ENCODE results near the gene ZSCAN29.
"Not testable (repeated sequence)": the region's sequence is repeated elsewhere in the genome, so short reads cannot be mapped to it uniquely, and the experiment has no call there.

The ZSCAN29 gene

DNA sequence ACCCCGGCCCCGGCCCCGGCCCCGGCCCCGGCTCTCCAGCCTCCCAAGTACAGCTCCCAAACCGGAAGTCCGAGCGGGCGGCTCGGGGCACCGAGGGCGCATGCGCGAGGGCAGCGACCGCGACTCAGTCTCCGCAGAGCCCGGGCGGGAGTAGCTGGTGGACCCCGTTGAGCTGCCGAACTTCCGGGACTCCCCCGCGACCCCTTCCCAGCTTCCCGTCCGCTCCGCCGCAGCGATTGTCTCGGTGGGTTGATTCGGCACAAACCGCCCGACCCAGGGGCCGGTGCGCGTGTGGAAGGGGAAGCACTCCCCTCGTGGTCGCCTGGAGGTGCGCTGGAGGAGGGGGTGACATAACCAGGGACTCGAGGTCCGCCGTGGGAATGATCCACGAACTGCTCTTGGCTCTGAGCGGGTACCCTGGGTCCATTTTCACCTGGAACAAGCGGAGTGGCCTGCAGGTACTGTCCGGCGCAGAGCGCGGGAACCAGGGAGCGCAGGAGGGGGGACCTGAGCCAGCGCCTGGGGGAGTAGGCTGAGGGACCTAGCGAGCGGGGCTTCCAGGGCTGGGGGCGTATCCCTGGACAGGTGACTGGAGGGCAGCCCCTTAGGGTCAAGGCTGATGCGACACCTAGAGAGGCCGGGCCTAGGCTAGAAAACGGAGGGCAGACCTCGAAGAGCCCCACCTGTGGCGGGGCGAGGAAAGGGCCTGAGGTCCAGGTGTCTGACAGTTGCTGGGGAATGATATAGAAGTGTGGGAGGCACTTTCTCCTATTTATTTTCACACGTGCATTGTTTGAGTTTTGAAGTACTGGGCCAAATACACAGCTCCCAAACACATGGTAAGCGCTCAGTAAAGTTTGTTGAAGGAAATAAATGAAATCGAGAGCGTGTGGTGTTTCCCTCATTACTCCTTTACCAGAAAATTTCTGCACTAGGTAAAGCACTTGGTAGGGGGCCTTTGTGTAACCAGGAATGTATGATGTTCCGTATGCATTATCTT lies at the start of gene ZSCAN29, which contains the start of gene TUBGCP4:
Gene ZSCAN29, minus strand, starts transcription at position 69 of the 1,000 bp plus-strand sequence. CDS start 1,130 bp downstream, outside the sequence.
Gene TUBGCP4, plus strand, starts transcription at position 127 of the 1,000 bp plus-strand sequence. Its CDS starts 254 bp downstream, at position 381.
- Mint-ChIP-seq H3K4me3 (peak within 1 kb of the TSS; percentile 93), H3K9me3 (ENCODE audit: low read depth) (peaks cover 12% of the 10 kb centered on the region), H3K27me3 (no peaks in the 10 kb centered on the region), H3K36me3 (peaks cover 35% of the 10 kb centered on the region), H3K4me1 (ENCODE audit: low read depth) (peaks cover 42% of the 10 kb centered on the region), H3K27ac (peak within 1 kb of the TSS; percentile 89)

DNA sequence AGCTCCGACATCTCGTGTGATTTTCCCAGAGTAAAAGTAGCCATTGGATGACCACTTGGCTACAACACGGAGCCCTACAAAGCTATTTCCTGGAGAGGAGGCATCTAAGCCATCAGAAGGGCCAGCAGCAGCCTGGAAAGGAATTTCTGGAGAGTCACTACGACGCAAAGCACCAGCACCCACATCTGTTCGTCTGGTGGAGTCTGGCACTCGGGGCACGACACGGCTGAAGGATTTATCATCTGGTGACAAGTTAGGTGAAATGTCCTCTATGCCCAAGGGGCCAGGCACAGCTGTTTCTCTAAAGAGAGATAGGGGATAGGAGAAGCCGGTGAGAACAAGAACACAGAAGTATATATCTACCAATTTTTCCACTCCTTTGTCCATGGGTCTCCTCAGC lies 49.6 kb upstream of the ZSCAN29 start:
- H3K9me3 Mint-ChIP-seq (ENCODE audit: low read depth) = no peaks in the 10 kb centered on the region
- H3K27ac Mint-ChIP-seq = no peak overlapping the region
- peaks cover 14% of the 10 kb centered on the region for H3K36me3 Mint-ChIP-seq
- no peaks in the 10 kb centered on the region for H3K27me3 Mint-ChIP-seq
- no peak overlapping the region for H3K4me3 Mint-ChIP-seq
- H3K4me1 Mint-ChIP-seq (ENCODE audit: low read depth) = peaks cover 11% of the 10 kb centered on the region

DNA sequence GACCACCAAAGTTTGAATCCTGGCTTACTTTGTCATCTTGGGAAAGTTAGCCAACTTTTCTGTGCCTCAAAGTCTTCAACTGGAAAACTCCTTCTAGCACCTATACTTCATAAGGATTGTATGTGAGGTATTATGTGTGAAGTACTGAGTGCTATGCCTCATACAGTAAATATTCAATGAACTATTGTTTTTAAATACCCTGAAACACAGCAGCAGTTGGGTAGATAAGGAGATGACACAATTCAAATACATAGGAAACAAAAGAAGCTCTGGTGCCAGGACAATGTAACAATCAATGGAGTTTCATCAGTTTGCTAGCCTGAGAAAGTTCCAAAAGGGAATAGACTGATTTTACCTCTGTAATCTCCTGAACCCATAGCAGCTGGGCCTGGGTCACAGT lies 43.4 kb upstream of the ZSCAN29 start:
- Mint-ChIP-seq H3K27ac (no peak overlapping the region), H3K9me3 (ENCODE audit: low read depth) (no peaks in the 10 kb centered on the region), H3K4me3 (no peak overlapping the region), H3K36me3 (peaks cover 13% of the 10 kb centered on the region), H3K27me3 (no peaks in the 10 kb centered on the region), H3K4me1 (ENCODE audit: low read depth) (no peaks in the 10 kb centered on the region)

DNA sequence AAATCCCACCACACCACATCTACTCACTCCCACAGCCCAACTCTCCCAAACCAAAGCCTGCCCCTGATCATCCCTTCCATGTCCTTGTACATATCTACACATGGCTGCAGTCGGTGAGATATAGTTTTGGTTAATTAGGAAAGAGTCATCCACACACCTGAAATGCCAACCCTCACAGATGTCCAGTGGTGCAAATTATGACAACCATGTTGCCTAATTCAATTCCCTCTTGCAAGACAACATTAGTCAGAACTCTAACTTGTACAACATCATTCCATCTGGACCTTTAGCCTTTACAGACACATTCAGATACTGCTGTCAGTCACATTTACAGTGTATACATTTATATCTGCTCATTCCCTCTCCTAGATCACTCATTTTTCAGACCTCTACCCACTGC lies 41.3 kb upstream of the ZSCAN29 start:
- H3K4me3 Mint-ChIP-seq = no peak overlapping the region
- no peaks in the 10 kb centered on the region for H3K9me3 Mint-ChIP-seq (ENCODE audit: low read depth)
- H3K4me1 Mint-ChIP-seq (ENCODE audit: low read depth) = no peaks in the 10 kb centered on the region
- peaks cover 12% of the 10 kb centered on the region for H3K36me3 Mint-ChIP-seq
- H3K27ac Mint-ChIP-seq = peak overlapping the region; percentile 62
- no peaks in the 10 kb centered on the region for H3K27me3 Mint-ChIP-seq

DNA sequence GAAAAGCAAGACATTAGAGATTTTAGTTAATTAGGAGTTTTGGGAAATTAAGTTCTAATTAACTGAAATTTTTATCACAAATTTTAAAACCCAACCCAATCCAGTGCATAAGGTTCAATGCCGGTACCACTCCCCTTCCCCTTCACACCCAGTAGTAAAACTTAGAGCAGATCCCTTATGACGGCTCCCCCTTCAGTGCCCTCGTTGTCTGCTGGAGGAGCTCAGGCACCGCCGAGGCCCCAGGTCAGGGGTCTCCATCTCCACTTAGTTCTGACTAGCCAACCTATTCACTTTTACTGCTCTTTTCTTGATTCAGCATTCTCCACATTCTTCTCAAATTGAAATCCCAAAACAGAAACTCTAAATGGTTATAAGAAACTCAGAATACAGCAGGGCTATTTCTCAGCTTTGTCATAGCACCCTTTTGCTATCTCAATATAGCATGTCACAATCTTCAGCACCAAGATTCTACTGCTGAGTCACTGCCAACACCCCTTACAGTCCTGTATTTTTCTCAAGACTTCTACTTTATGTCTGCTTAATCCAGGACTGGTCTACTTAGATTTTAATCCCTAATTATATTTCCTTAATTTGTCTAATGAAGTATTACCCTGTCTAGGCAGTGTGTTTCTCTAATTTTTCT lies 39.9 kb upstream of the ZSCAN29 start:
- peak overlapping the region; percentile 46 for H3K27ac Mint-ChIP-seq
- H3K9me3 Mint-ChIP-seq (ENCODE audit: low read depth) = no peaks in the 10 kb centered on the region
- no peaks in the 10 kb centered on the region for H3K4me1 Mint-ChIP-seq (ENCODE audit: low read depth)
- H3K36me3 Mint-ChIP-seq = peaks cover 16% of the 10 kb centered on the region
- no peak overlapping the region for H3K4me3 Mint-ChIP-seq
- no peaks in the 10 kb centered on the region for H3K27me3 Mint-ChIP-seq

DNA sequence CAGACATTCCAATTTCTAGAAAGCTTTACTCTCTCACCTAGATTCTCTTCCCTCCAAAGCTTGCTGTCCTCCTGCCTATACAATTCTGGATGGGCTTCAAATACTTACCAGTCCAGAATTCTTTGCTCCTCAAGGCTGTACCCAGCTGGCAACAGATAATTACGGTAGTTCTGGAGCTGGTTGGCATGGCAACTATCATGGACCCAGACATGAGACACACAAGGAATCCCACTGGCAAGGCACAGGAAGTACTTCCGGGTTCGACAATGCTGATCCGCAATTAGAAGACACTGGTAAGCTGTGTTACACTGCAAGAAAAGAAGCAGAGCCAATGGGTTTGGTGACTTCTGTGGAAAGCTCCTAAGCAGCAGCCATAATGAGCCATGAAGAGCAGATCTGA lies 37.9 kb upstream of the ZSCAN29 start:
- H3K27ac Mint-ChIP-seq = no peak overlapping the region
- no peaks in the 10 kb centered on the region for H3K9me3 Mint-ChIP-seq (ENCODE audit: low read depth)
- H3K36me3 Mint-ChIP-seq = peaks cover 14% of the 10 kb centered on the region
- H3K27me3 Mint-ChIP-seq = no peaks in the 10 kb centered on the region
- H3K4me3 Mint-ChIP-seq = no peak overlapping the region
- no peaks in the 10 kb centered on the region for H3K4me1 Mint-ChIP-seq (ENCODE audit: low read depth)

DNA sequence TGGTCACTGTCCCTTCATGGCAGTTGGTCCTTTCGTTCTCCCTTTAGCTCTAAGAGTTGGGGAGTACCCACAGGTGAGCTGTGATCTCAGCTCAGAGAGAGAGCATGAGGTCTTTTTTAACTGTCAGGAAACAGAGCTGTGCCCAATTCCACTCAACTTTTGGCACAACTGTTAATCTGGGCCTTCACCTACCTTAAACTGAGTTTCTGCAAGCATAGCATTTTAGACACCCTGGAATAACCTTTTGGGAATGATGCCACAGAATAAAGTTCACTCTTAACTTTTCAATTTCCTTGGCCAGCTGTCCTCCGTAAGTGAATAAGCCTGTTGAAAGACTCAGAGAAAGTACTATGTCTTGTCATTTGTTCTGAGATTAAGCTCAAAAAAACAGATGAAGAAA lies 36.0 kb upstream of the ZSCAN29 start:
- Mint-ChIP-seq H3K9me3 (ENCODE audit: low read depth) (no peaks in the 10 kb centered on the region), H3K36me3 (peaks cover 10% of the 10 kb centered on the region), H3K27ac (peak overlapping the region; percentile 50), H3K27me3 (no peaks in the 10 kb centered on the region), H3K4me1 (ENCODE audit: low read depth) (no peaks in the 10 kb centered on the region), H3K4me3 (no peak overlapping the region)

DNA sequence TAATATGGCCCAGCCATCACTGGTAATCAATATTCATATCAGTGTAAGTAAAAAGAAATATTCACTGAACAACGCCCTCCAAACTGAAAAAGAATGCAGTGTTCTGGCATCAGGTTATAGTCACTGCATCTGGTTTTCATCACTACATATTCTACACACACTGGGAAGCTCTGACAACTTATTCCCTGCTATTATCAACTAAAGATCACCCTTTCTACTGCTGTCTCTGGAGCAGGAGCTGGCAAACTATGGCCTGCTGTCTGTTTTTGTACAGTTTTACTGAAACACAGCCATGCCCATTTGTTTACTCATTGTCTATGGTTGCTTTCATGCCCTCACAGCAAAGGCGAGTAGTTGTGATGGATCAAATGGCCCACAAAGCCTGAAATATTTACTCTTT lies 35.3 kb upstream of the ZSCAN29 start:
- no peaks in the 10 kb centered on the region for H3K4me1 Mint-ChIP-seq (ENCODE audit: low read depth)
- no peaks in the 10 kb centered on the region for H3K9me3 Mint-ChIP-seq (ENCODE audit: low read depth)
- H3K27me3 Mint-ChIP-seq = no peaks in the 10 kb centered on the region
- peaks cover 14% of the 10 kb centered on the region for H3K36me3 Mint-ChIP-seq
- H3K27ac Mint-ChIP-seq = no peak overlapping the region
- H3K4me3 Mint-ChIP-seq = no peak overlapping the region

DNA sequence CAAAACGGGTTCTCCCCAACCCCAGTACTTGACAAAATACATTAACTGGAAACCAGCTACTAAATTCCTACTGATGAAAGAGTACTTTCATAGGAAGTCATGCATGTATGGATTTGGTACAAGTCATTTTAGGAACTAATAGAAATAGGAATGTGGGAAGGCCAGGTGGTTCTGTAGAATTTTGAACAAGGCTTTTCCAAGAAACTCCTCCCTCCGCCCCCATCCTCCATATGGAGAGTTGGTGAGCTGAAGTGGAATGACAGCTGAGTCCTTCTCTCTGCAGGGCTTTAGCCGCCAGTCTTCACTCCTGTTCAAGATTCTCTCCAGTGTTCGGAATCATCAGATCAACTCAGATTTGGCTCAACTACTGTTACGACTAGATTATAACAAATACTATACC lies 33.3 kb upstream of the ZSCAN29 start:
- Mint-ChIP-seq H3K9me3 (ENCODE audit: low read depth) (no peaks in the 10 kb centered on the region), H3K36me3 (peaks cover 13% of the 10 kb centered on the region), H3K27ac (peak overlapping the region; percentile 24), H3K27me3 (no peaks in the 10 kb centered on the region), H3K4me1 (ENCODE audit: low read depth) (no peaks in the 10 kb centered on the region), H3K4me3 (no peak overlapping the region)

DNA sequence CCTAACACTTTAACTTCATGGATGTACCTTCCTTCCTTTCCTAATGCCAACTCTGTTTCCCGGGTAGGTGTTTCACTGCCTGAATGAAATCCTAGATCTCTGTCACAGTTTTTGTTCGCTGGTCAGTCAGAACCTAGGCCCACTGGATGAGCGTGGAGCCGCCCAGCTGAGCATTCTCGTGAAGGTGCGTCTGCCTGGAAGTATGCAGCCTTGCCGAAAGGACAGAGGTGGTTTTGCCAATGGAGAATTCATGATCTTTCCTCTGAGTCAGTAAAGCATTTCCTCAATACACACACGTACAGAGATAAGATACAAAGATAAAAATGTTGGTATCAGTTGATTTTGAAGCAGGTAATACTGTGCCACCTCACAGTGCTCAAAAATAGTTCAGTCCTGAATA lies 32.8 kb upstream of the ZSCAN29 start:
- Mint-ChIP-seq H3K27me3 (no peaks in the 10 kb centered on the region), H3K27ac (no peak overlapping the region), H3K36me3 (peaks cover 15% of the 10 kb centered on the region), H3K9me3 (ENCODE audit: low read depth) (no peaks in the 10 kb centered on the region), H3K4me3 (no peak overlapping the region), H3K4me1 (ENCODE audit: low read depth) (no peaks in the 10 kb centered on the region)

DNA sequence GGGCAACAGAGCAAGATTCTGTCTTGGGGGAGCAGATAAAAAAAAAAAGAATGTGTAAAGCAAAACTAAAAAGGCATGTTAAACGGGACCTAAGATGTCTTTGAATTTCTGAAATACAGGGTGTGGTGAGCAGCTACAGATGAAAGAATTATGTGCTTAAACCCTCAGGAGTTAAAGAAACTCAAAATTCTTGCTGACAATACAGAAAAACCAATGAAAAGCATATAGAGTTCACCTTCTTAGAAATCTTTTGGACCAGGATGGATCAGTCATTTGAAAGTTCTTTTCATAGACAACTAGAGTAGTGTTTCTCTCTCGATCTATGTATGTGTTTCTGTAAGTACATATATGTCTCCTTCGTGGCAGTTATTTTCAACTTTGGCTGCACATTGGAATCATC lies 31.4 kb upstream of the ZSCAN29 start:
- no peaks in the 10 kb centered on the region for H3K9me3 Mint-ChIP-seq (ENCODE audit: low read depth)
- no peak overlapping the region for H3K4me3 Mint-ChIP-seq
- H3K4me1 Mint-ChIP-seq (ENCODE audit: low read depth) = no peaks in the 10 kb centered on the region
- no peak overlapping the region for H3K27ac Mint-ChIP-seq
- H3K27me3 Mint-ChIP-seq = no peaks in the 10 kb centered on the region
- H3K36me3 Mint-ChIP-seq = peaks cover 16% of the 10 kb centered on the region

DNA sequence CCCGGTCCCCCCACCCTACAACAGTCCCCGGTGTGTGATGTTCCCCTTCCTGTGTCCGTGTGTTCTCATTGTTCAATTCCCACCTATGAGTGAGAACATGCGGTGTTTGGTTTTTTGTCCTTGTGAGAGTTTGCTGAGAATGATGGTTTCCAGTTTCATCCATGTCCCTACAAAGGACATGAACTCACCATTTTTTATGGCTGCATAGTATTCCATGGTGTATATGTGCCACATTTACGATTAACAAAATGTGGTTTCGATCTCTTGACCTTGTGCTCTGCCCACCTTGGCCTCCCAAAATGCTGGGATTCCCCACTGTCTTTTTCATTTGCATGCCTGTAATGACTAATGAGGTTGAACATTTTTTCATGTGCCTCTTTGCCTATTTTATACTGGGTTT lies 22.7 kb upstream of the ZSCAN29 start:
- H3K27ac Mint-ChIP-seq; H3K9me3 Mint-ChIP-seq (ENCODE audit: low read depth); H3K27me3 Mint-ChIP-seq; H3K4me1 Mint-ChIP-seq (ENCODE audit: low read depth); H3K4me3 Mint-ChIP-seq: not testable (repeated sequence)
- peaks cover 19% of the 10 kb centered on the region for H3K36me3 Mint-ChIP-seq

DNA sequence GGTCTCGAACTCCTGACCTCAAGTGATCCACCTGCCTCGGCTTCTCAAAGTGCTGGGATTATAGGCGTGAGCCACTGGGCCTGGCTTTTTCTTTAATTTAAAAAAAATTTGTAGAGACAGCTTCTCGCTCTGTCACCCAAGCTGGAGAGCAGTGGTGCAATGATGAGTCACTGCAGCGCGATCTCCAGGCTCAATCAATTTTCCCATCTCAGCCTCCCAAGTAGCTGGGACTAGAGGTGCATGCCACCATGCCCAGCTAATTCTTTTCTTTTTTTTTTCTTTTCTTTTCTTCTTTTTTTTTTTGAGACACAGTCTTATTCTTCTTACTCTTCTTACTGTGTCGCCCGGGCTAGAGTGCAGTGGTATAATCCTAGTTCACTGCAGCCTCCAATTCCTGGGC lies 19.9 kb upstream of the ZSCAN29 start:
- Mint-ChIP-seq H3K27ac (no peak overlapping the region), H3K4me1 (ENCODE audit: low read depth) (peaks cover 1% of the 10 kb centered on the region), H3K36me3 (peaks cover 22% of the 10 kb centered on the region), H3K27me3 (no peaks in the 10 kb centered on the region), H3K9me3 (ENCODE audit: low read depth) (no peaks in the 10 kb centered on the region), H3K4me3 (no peak overlapping the region)

DNA sequence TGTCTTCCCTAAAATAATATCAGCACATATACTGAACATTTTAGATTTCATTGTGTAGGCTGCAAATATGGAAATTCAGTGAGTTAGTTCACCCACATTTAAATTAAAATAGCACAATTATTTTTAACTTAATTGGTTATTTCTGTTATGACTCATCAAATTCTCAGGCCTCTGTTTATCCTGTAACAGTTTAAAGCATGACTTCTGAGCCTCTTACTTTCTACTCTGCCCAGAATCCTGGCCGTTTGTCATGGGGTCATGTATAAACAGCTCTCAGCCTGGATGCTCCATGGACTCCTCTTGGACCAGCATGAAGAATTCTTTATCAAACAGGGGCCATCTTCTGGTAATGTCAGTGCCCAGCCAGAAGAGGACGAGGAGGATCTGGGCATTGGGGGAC lies 12.2 kb upstream of the ZSCAN29 start:
- Mint-ChIP-seq H3K27ac (no peak overlapping the region), H3K27me3 (no peaks in the 10 kb centered on the region), H3K36me3 (peaks cover 23% of the 10 kb centered on the region), H3K9me3 (ENCODE audit: low read depth) (no peaks in the 10 kb centered on the region), H3K4me1 (ENCODE audit: low read depth) (no peaks in the 10 kb centered on the region), H3K4me3 (no peak overlapping the region)

DNA sequence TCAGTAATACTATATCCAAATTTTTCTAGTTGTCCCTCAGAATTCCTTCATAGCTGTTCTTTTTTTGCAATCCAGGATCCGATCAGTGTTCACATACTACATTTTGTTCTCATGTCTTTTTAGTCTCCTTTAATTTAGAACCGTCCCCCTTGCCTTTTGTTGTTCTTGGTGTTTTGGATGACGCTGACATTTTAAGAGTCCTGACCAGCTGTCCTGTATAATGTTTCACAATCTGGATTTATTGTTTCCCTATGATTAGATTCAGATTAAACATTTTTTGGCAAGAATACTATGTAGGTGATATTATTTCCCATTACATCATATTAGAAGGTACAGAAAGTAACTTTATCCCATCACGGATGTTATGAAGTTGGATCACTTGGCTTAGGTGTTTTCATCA lies 11.5 kb upstream of the ZSCAN29 start:
- H3K4me3 Mint-ChIP-seq = no peak overlapping the region
- no peak overlapping the region for H3K27ac Mint-ChIP-seq
- H3K9me3 Mint-ChIP-seq (ENCODE audit: low read depth) = no peaks in the 10 kb centered on the region
- peaks cover 28% of the 10 kb centered on the region for H3K36me3 Mint-ChIP-seq
- no peaks in the 10 kb centered on the region for H3K27me3 Mint-ChIP-seq
- no peaks in the 10 kb centered on the region for H3K4me1 Mint-ChIP-seq (ENCODE audit: low read depth)

All from activated naive CD8-positive, alpha-beta T cell (primary cell).